Measurements from ENCODE around the gene ADAMTSL2. TPM values are rescaled to one million over a fixed set of nuclear protein-coding genes. Genes with fewer than 3 reads are reported as not detected.

The ADAMTSL2 gene
- total and polyA plus RNA-seq, 4 donors = 1.8 to 18.2 (median 7.7) TPM

- 71% methylated on average over 12 of the region's 12 CpGs for WGBS
- Histone ChIP-seq H3K9ac (ENCODE audit: low read depth in 1 of 2, low read length in 2 of 2) (no peak overlapping the region), H3K27ac (ENCODE audit: low read depth in 1 of 2, low read length in 2 of 2) (no peak overlapping the region), H3K9me3 (ENCODE audit: control insufficient read depth in 4 of 4, low read length in 3 of 4) (no peaks in the 10 kb centered on the region), H3K4me3 (ENCODE audit: low read depth in 1 of 3, low read length in 3 of 3) (no peak overlapping the region), H3K4me1 (ENCODE audit: control insufficient read depth in 4 of 4, insufficient read depth in 4 of 4, low read length in 3 of 4) (peaks cover 0 to 3% (median 1%) of the 10 kb centered on the region in 4 donors), H3K36me3 (ENCODE audit: control insufficient read depth in 4 of 4, insufficient read depth in 3 of 4, low read depth in 1 of 4, low read length in 3 of 4) (no peaks in the 10 kb centered on the region), H3K27me3 (ENCODE audit: control insufficient read depth in 4 of 4, insufficient read depth in 4 of 4, low read length in 3 of 4) (no peaks in the 10 kb centered on the region)
- TF ChIP-seq REST (IDR thresholded peaks at IDR 0.05) (no peak), RXRA (IDR thresholded peaks at IDR 0.05) (no peak), SP1 (IDR thresholded peaks at IDR 0.05) (no peak), ZBTB33 (IDR thresholded peaks at IDR 0.05) (no peak), GABPA (IDR thresholded peaks at IDR 0.05 in 1 of 2, conservative IDR thresholded peaks at IDR 0.05 in 1 of 2) (no peak), TAF1 (conservative IDR thresholded peaks at IDR 0.05) (no peak), CTCF (IDR thresholded peaks at IDR 0.05; ENCODE audit: low read depth, low read length, missing input control) (no peak)
- no peak for DNase-seq (ENCODE audit: low spot score)
Observed at GRCh38 chr9:133490865-133491655, 43.4 kb upstream of the ADAMTSL2 start.

- DNase-seq (ENCODE audit: low spot score) = no peak
- no peak overlapping the region for H3K27ac ChIP-seq (ENCODE audit: low read depth in 1 of 2, low read length in 2 of 2)
Observed at GRCh38 chr9:133491656-133491925, 42.9 kb upstream of the ADAMTSL2 start.

More at GRCh38 chr9:133491656-133491925, 42.9 kb upstream of the ADAMTSL2 start:
- Histone ChIP-seq H3K4me1 (ENCODE audit: control insufficient read depth in 4 of 4, insufficient read depth in 4 of 4, low read length in 3 of 4) (no peaks in the 10 kb centered on the region), H3K4me3 (ENCODE audit: low read depth in 1 of 3, low read length in 3 of 3) (no peak overlapping the region), H3K36me3 (ENCODE audit: control insufficient read depth in 4 of 4, insufficient read depth in 3 of 4, low read depth in 1 of 4, low read length in 3 of 4) (no peaks in the 10 kb centered on the region), H3K27me3 (ENCODE audit: control insufficient read depth in 4 of 4, insufficient read depth in 4 of 4, low read length in 3 of 4) (no peaks in the 10 kb centered on the region), H3K9me3 (ENCODE audit: control insufficient read depth in 4 of 4, low read length in 3 of 4) (no peaks in the 10 kb centered on the region), H3K9ac (ENCODE audit: low read depth in 1 of 2, low read length in 2 of 2) (no peak overlapping the region)
- no peak for TF ChIP-seq MAX (IDR thresholded peaks at IDR 0.05)
- WGBS = 88% methylated on average over 8 of the region's 8 CpGs
